K562 (cell line): ENCODE results near the gene GRK3. TPM values are rescaled to one million over a fixed set of nuclear protein-coding genes. Genes with fewer than 3 reads are reported as not detected.
"Not testable (repeated sequence)": the region's sequence is repeated elsewhere in the genome, so short reads cannot be mapped to it uniquely, and the experiment has no call there.

Source experiments
- ATAC-seq: fragments of 200-7000 bp; cut with Tn5 transposase; 3 replicates; pipeline ENCODE4 v1.9.1; 2020; ENCODE audit warnings: moderate library complexity
- BruUV-seq: library from RNA; stranded (reverse); fragments of 400-500 nt; replicated peaks from 2 replicates; lab custom pipeline; 2021; lab: Mats Ljungman, UMichigan
- CTCF ChIA-PET: fragments of 300-600 bp; formaldehyde crosslinking; extraction: SDS; loops from one replicate; lab custom pipeline; 2021; ENCODE audit warnings: low intra/inter-chr PET ratio; lab: Yijun Ruan, JAX
- POLR2A ChIA-PET: fragments of 300-600, 350-650 bp; sonication (Branson Sonifier 250); formaldehyde crosslinking; extraction: SDS; loops from one replicate; lab custom pipeline; 2021; ENCODE audit warnings: antibody characterized with exemption, inconsistent platforms; lab: Yijun Ruan, JAX
- DNase-seq, 4 experiments: peaks; one replicate each; pipeline versions ENCODE4 v3.0.0 to v3.0.0-alpha.2; 2011 to 2018; ENCODE audit warnings: low spot score in 3 of 4, mixed read lengths in 3 of 4; ENCODE audit errors: extremely low read depth in 1 of 4
- FAIRE-seq: peaks from 2 replicates; lab custom pipeline; 2011; peaks lifted over from hg19 to GRCh38; lab: Jason Lieb, UNC
- H2AFZ ChIP-seq: 2 replicates; pipeline ENCODE4 v1.6.0; 2011; ENCODE audit warnings: low read depth, low read length, control low read depth, inconsistent platforms
- H3K27ac ChIP-seq: fragments of 200-600 bp; 3 replicates; pipeline ENCODE4 v1.8.0; 2011; ENCODE audit warnings: low read depth, mild to moderate bottlenecking, control low read depth, inconsistent platforms, low read length, moderate library complexity, mixed read lengths; ENCODE audit errors: extremely low read depth
- H3K27me3 ChIP-seq, 2 experiments: fragments of 300-600 bp in 1 of 2; 2 replicates in 1 of 2; 3 replicates in 1 of 2; pipeline versions ENCODE4 v1.6.0 to v1.8.0; 2011; ENCODE audit warnings: inconsistent platforms in 2 of 2, low read length in 2 of 2, mild to moderate bottlenecking in 1 of 2, mixed read lengths in 1 of 2, moderate library complexity in 1 of 2; ENCODE audit not compliant: control insufficient read depth in 2 of 2, insufficient read depth in 2 of 2
- H3K36me3 ChIP-seq: fragments of 300-600 bp; 3 replicates; pipeline ENCODE4 v1.8.0; 2011; ENCODE audit warnings: mild to moderate bottlenecking, low read length, inconsistent platforms; ENCODE audit not compliant: control insufficient read depth, insufficient read depth
- H3K4me1 ChIP-seq, 2 experiments: fragments of 200-600 bp in 1 of 2; replicated peaks in 1 of 2; 2 replicates in 1 of 2; 3 replicates in 1 of 2; pipeline versions ENCODE4 v1.5.1 to v1.8.0; 2011; ENCODE audit warnings: inconsistent platforms in 2 of 2, low read length in 2 of 2, mild to moderate bottlenecking in 1 of 2, mixed read lengths in 1 of 2, moderate library complexity in 1 of 2; ENCODE audit not compliant: control insufficient read depth in 2 of 2, insufficient read depth in 2 of 2
- H3K4me2 ChIP-seq: 2 replicates; pipeline ENCODE4 v1.6.1; 2011; ENCODE audit warnings: low read length, control low read depth, inconsistent platforms, mixed read lengths; ENCODE audit not compliant: insufficient read depth
- H3K4me3 ChIP-seq: fragments of 200-600 bp; sonication (generic), shearing (Covaris generic); 2 replicates; pipeline ENCODE4 v1.5.1; 2016; ENCODE audit warnings: control low read depth, inconsistent platforms
- H3K79me2 ChIP-seq: fragments of 200-600 bp; 3 replicates; pipeline ENCODE4 v1.8.0; 2011; ENCODE audit warnings: low read length, inconsistent platforms; ENCODE audit not compliant: control insufficient read depth, insufficient read depth
- H3K9ac ChIP-seq, 2 experiments: 2 replicates each; pipeline versions ENCODE4 v1.6.0 to v1.6.1; 2011; ENCODE audit warnings: low read depth in 2 of 2, low read length in 2 of 2, control low read depth in 1 of 2, inconsistent platforms in 1 of 2, mild to moderate bottlenecking in 1 of 2, mixed read lengths in 1 of 2; ENCODE audit not compliant: insufficient read depth in 1 of 2
- H3K9me1 ChIP-seq: one replicate; pipeline ENCODE4 v1.6.0; 2011; ENCODE audit warnings: inconsistent platforms, mild to moderate bottlenecking, low read length, moderate library complexity; ENCODE audit not compliant: control insufficient read depth, insufficient read depth
- H3K9me3 ChIP-seq: replicated peaks from 2 replicates; pipeline ENCODE4 v1.5.1; 2011; ENCODE audit warnings: low read depth, low read length, inconsistent platforms; ENCODE audit not compliant: control insufficient read depth, insufficient read depth
- H4K20me1 ChIP-seq: replicated peaks from 2 replicates; pipeline ENCODE4 v1.6.1; 2011; ENCODE audit warnings: low read length, inconsistent platforms, mixed read lengths; ENCODE audit not compliant: control insufficient read depth, insufficient read depth
- HSF4 ChIP-seq: fragments of 250-450 bp; sonication (Bioruptor Pico); IDR thresholded peaks from 2 replicates; pipeline ENCODE4 v2.1.2; 2022; ENCODE audit warnings: mild to moderate bottlenecking, moderate library complexity, borderline replicate concordance
- MAZ ChIP-seq, 2 experiments: fragments of 450-650 bp in 1 of 2; sonication (generic) in 1 of 2; formaldehyde crosslinking; IDR thresholded peaks in 1 of 2; conservative IDR thresholded peaks in 1 of 2; 2 replicates each; pipeline versions ENCODE4 v1.4.0 to v1.5.0; 2020; ENCODE audit warnings: mild to moderate bottlenecking in 1 of 2, missing genetic modification reagents in 1 of 2
- POLR3G ChIP-seq: IDR thresholded peaks from 2 replicates; pipeline ENCODE4 v1.6.1; 2011; ENCODE audit not compliant: insufficient read length, insufficient replicate concordance; ENCODE audit errors: extremely low read depth
- ZNF133 ChIP-seq: fragments of 250-450 bp; sonication (Bioruptor Pico); IDR thresholded peaks from 2 replicates; pipeline ENCODE4 v1.4.0; 2020; ENCODE audit warnings: mild to moderate bottlenecking
- ZNF140 ChIP-seq: fragments of 250-450 bp; sonication (Bioruptor Pico); IDR thresholded peaks from 2 replicates; pipeline ENCODE4 v1.8.0; 2021; ENCODE audit warnings: moderate library complexity, mild to moderate bottlenecking, inconsistent platforms
- ZNF174 ChIP-seq: fragments of 250-450 bp; sonication (Bioruptor Pico); IDR thresholded peaks from 2 replicates; pipeline ENCODE4 v1.4.0; 2020; ENCODE audit warnings: mild to moderate bottlenecking
- ZNF3 ChIP-seq: fragments of 250-450 bp; sonication (Bioruptor Pico); IDR thresholded peaks from 2 replicates; pipeline ENCODE4 v1.5.0; 2021; ENCODE audit warnings: mild to moderate bottlenecking, moderate library complexity
- ZNF316 ChIP-seq: fragments of 450-650 bp; IDR thresholded peaks from 2 replicates; pipeline ENCODE4 v1.6.1; 2016
- ZNF57 ChIP-seq: fragments of 450-650 bp; formaldehyde crosslinking; IDR thresholded peaks from 2 replicates; pipeline ENCODE4 v1.4.0; 2020; ENCODE audit warnings: mild to moderate bottlenecking, moderate library complexity
- ZNF707 ChIP-seq: fragments of 250-450 bp; sonication (Bioruptor Pico); conservative IDR thresholded peaks from 2 replicates; pipeline ENCODE4 v1.8.0; 2022; ENCODE audit warnings: inconsistent platforms, mild to moderate bottlenecking, moderate library complexity
- ZSCAN32 ChIP-seq: fragments of 450-650 bp; formaldehyde crosslinking; IDR thresholded peaks from 2 replicates; pipeline ENCODE4 v1.4.0; 2020; ENCODE audit warnings: mild to moderate bottlenecking, moderate library complexity
- whole genome bisulfite sequencing: fragments of 100-300 bp; shearing (Covaris generic); methylation state at CpG from one replicate; pipeline ENCODE4 v1.1.6; 2016; ENCODE audit warnings: low coverage, mixed read lengths; ENCODE audit not compliant: insufficient coverage; ENCODE audit errors: missing lambda C conversion rate; 5-methylcytosine and 5-hydroxymethylcytosine counted together
- in situ Hi-C: fragments of 300-500 bp; cut with MboI; formaldehyde crosslinking; loops from 4 replicates; pipeline ENCODE4 v1.15.0; 2018; ENCODE audit warnings: inconsistent platforms, mixed read lengths
- intact Hi-C: fragments of 100-400 bp; cut with micrococcal nuclease; formaldehyde crosslinking; loops from 2 replicates; pipeline ENCODE4 v1.14.2; 2022
- polyA plus RNA-seq, 8 experiments: library from polyadenylated mRNA; depleted of rRNA in 4 of 8; stranded (reverse) in 5 of 8; unstranded in 3 of 8; fragments of >200 nt; fragmentation: Nextera tagmentation in 2 of 8; fragmentation: Illumina TruSeq in 1 of 8; extraction: Ambion mirVana in 2 of 8; extraction: Trizol in 1 of 8; gene quantifications; 2 replicates each; pipeline versions ENCODE4 v1.2.1 to v1.2.3, GENCODE V29; 2011 to 2014; ENCODE audit warnings: inconsistent platforms in 1 of 8, missing spikeins in 1 of 8
- total RNA-seq, 7 experiments: library from RNA; depleted of rRNA in 6 of 7; stranded (reverse); fragments of >200 nt in 6 of 7; fragmentation: Illumina TruSeq in 2 of 7; extraction: Trizol in 2 of 7; gene quantifications; 2 replicates each; pipeline versions ENCODE4 v1.2.1 to v1.2.3, GENCODE V29; 2011 to 2021; ENCODE audit warnings: low replicate concordance in 1 of 7
- TF ChIP-seq, protein P1 (sequence below): fragments of 200-800 bp; sonication (Bioruptor generic); IDR thresholded peaks from 2 replicates; pipeline ENCODE4 v1.6.1; 2017; ENCODE audit warnings: missing genetic modification characterization, missing compliant biosample characterization
- TF ChIP-seq, protein P2 (sequence below): sonication (generic); formaldehyde crosslinking; IDR thresholded peaks from 2 replicates; pipeline ENCODE4 v1.8.0; 2022; ENCODE audit warnings: missing genetic modification reagents, mild to moderate bottlenecking, moderate library complexity, borderline replicate concordance

The GRK3 gene
- total and polyA plus RNA-seq, 9 of the 15 experiments (the other 6 are each of a cell fraction or from before 2014, with no cell fraction given), result 1.4 to 7.6 (median 3.6) TPM

DNA sequence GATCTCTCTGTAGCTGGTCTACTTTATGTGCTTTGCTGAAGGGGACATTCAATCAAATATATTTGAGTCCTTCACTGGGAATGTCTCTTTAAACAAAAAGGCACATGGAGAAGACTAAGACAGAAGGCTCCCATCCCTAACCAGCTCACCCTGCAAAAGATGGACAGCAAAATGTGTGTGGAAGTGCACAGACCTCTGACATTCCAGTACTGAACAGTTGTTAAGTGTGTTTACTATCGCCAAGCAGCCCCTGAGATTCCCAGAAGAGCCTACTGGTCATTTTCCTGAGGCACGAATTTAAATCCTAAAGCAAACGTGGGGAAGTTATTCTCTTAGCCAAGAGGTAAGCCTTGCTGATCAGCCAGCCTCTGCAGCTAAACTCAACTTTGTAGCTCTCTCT, 50.3 kb downstream of the GRK3 start:
- CTCF ChIA-PET, BruUV-seq, H4K20me1 ChIP-seq, H2AFZ ChIP-seq, H3K27me3 ChIP-seq, intact Hi-C loops, POLR2A ChIA-PET, H3K4me3 ChIP-seq, H3K9me1 ChIP-seq, H3K9me3 ChIP-seq, H3K4me2 ChIP-seq, H3K27ac ChIP-seq, ATAC-seq, H3K36me3 ChIP-seq, H3K4me1 ChIP-seq, DNase-seq, H3K79me2 ChIP-seq, H3K9ac ChIP-seq, FAIRE-seq: not testable (repeated sequence)
- WGBS, result 27% methylated on average over 3 of the region's 3 CpGs
- in situ Hi-C loops, result loop anchor here (5.0 kb wide), 1 partner anchor 302 kb away; no protein-coding TSS in a partner anchor

DNA sequence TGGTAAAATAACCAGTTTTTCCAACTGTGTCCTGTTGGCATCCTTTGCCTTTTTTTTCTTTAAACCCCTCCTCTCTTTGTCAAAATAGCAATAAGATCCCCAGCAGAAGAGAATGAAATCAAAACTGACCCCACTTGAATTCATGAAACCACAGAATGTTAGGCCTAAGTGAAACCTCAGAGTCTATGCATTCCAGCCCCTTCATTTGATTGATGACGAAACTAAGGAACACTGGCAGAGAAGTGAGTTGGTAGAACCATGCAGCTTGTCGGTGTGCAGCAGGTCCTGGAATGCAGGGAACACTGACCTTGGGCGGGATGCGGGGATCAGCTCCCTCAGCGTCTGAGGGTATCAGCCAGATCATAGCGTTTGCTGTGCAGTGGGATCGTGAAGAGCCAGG, 57.5 kb downstream of the GRK3 start:
- DNase-seq, result no peak
- H3K4me1 ChIP-seq, result no peaks in the 10 kb centered on the region; a peak in 1 of 5 replicates
- CTCF ChIA-PET, result no interaction called here
- POLR2A ChIA-PET, result no interaction called here
- H3K9ac ChIP-seq, result no peak overlapping the region
- ATAC-seq, result no peak
- H3K4me2 ChIP-seq, result no peak overlapping the region
- H3K9me3 ChIP-seq, result no peaks in the 10 kb centered on the region
- in situ Hi-C loops, result no loop called here
- WGBS, result 63% methylated on average over 7 of the region's 7 CpGs
- H3K36me3 ChIP-seq, result no peaks in the 10 kb centered on the region
- FAIRE-seq, result no peak
- H3K79me2 ChIP-seq, result no peaks in the 10 kb centered on the region
- no peak overlapping the region for H3K4me3 ChIP-seq
- no TSS peak for BruUV-seq
- H3K9me1 ChIP-seq, result no peaks in the 10 kb centered on the region
- intact Hi-C loops, result no loop called here
- H2AFZ ChIP-seq, result no peak overlapping the region
- no peaks in the 10 kb centered on the region; the same call in 1 of the 2 replicates for H4K20me1 ChIP-seq
- H3K27me3 ChIP-seq, result no peaks in the 10 kb centered on the region
- no peak overlapping the region for H3K27ac ChIP-seq
- no peak for TF ChIP-seq ZNF3 (CRISPR knock-in tag)
- no peak for TF ChIP-seq POLR3G
- TF ChIP-seq HSF4 (CRISPR knock-in tag), result no peak
- no peak for TF ChIP-seq ZSCAN32 (CRISPR knock-in tag)
- no peak for TF ChIP-seq ZNF707 (CRISPR knock-in tag)
- TF ChIP-seq ZNF133 (CRISPR knock-in tag), result no peak
- no peak for TF ChIP-seq ZNF316
- no peak for TF ChIP-seq ZNF174 (CRISPR knock-in tag)
- TF ChIP-seq ZNF140 (CRISPR knock-in tag), result no peak
- TF ChIP-seq, protein P1, sequence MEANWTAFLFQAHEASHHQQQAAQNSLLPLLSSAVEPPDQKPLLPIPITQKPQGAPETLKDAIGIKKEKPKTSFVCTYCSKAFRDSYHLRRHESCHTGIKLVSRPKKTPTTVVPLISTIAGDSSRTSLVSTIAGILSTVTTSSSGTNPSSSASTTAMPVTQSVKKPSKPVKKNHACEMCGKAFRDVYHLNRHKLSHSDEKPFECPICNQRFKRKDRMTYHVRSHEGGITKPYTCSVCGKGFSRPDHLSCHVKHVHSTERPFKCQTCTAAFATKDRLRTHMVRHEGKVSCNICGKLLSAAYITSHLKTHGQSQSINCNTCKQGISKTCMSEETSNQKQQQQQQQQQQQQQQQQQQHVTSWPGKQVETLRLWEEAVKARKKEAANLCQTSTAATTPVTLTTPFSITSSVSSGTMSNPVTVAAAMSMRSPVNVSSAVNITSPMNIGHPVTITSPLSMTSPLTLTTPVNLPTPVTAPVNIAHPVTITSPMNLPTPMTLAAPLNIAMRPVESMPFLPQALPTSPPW (CRISPR knock-in tag), result no peak
- TF ChIP-seq, protein P2, sequence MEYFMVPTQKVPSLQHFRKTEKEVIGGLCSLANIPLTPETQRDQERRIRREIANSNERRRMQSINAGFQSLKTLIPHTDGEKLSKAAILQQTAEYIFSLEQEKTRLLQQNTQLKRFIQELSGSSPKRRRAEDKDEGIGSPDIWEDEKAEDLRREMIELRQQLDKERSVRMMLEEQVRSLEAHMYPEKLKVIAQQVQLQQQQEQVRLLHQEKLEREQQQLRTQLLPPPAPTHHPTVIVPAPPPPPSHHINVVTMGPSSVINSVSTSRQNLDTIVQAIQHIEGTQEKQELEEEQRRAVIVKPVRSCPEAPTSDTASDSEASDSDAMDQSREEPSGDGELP (CRISPR knock-in tag), result no peak
- TF ChIP-seq MAZ (CRISPR knock-in tag; conservative IDR thresholded peaks at IDR 0.05 in 1 of 2, IDR thresholded peaks at IDR 0.05 in 1 of 2), result no peak
- TF ChIP-seq ZNF57 (CRISPR knock-in tag), result no peak
